ENCODE results near the gene TBC1D10A.

Gene TBC1D10A

DNA sequence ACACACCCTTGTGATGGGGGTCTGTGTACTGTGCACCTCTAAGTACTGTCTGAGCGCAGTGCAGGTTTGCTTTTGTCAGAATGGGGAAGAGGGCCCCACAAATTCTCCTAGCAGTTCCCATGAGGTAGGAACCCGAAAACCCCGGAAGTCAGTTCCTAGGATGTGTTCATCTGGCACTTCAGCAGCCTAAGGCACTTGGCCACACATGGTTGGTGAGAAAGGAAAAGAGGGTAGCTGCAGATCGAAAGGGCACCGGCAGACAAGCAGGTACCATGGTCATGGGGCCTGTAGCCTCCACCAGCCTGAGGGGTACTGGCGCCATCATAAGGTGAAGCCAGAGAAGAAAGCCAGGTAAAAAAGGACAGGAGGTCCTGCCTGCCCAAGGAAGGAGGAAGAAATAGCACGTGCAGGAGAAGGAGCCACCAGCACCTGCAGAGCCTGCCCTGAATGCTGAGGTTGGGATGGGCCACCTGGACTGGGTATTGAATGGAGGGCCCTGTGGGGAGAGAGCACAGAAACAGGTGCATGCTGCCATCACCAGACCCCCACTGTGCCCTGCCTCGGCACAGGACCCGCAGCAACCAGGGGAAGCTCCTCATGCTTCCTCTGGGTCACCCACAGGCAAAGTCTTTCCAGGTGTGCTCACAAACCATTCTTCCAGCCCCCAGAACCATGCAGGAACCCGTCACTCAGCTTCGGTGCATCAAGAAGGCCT, 29.3 kb downstream of the TBC1D10A start:
- TF ChIP-seq TCF4 (CRISPR knock-in tag; IDR thresholded peaks at IDR 0.05; ENCODE audit: borderline replicate concordance) (no peak), CSDC2 (CRISPR knock-in tag; IDR thresholded peaks at IDR 0.05) (no peak), ZNF8 (CRISPR knock-in tag; IDR thresholded peaks at IDR 0.05) (no peak), ZFP30 (CRISPR knock-in tag; IDR thresholded peaks at IDR 0.05) (no peak), ZNF70 (CRISPR knock-in tag; IDR thresholded peaks at IDR 0.05) (no peak), PPARA (CRISPR knock-in tag; IDR thresholded peaks at IDR 0.05; ENCODE audit: borderline replicate concordance) (no peak), ZNF565 (CRISPR knock-in tag; conservative IDR thresholded peaks at IDR 0.05; ENCODE audit: low read depth) (no peak), ZC3H10 (CRISPR knock-in tag; IDR thresholded peaks at IDR 0.05) (no peak), SNAI2 (CRISPR knock-in tag; IDR thresholded peaks at IDR 0.05) (no peak), CREB5 (CRISPR knock-in tag; IDR thresholded peaks at IDR 0.05; ENCODE audit: low read depth) (no peak), BACH2 (CRISPR knock-in tag; IDR thresholded peaks at IDR 0.05; ENCODE audit: borderline replicate concordance) (no peak), ZFP3 (CRISPR knock-in tag; IDR thresholded peaks at IDR 0.05) (no peak), ARNTL (CRISPR knock-in tag; IDR thresholded peaks at IDR 0.05; ENCODE audit: borderline replicate concordance, low read depth) (no peak), RARB (CRISPR knock-in tag; IDR thresholded peaks at IDR 0.05) (no peak), ESRRG (CRISPR knock-in tag; IDR thresholded peaks at IDR 0.05) (no peak)
- TF ChIP-seq, protein P1, sequence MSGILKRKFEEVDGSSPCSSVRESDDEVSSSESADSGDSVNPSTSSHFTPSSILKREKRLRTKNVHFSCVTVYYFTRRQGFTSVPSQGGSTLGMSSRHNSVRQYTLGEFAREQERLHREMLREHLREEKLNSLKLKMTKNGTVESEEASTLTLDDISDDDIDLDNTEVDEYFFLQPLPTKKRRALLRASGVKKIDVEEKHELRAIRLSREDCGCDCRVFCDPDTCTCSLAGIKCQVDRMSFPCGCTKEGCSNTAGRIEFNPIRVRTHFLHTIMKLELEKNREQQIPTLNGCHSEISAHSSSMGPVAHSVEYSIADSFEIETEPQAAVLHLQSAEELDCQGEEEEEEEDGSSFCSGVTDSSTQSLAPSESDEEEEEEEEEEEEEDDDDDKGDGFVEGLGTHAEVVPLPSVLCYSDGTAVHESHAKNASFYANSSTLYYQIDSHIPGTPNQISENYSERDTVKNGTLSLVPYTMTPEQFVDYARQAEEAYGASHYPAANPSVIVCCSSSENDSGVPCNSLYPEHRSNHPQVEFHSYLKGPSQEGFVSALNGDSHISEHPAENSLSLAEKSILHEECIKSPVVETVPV (CRISPR knock-in tag; IDR thresholded peaks at IDR 0.05): no peak
- TF ChIP-seq, protein P2, sequence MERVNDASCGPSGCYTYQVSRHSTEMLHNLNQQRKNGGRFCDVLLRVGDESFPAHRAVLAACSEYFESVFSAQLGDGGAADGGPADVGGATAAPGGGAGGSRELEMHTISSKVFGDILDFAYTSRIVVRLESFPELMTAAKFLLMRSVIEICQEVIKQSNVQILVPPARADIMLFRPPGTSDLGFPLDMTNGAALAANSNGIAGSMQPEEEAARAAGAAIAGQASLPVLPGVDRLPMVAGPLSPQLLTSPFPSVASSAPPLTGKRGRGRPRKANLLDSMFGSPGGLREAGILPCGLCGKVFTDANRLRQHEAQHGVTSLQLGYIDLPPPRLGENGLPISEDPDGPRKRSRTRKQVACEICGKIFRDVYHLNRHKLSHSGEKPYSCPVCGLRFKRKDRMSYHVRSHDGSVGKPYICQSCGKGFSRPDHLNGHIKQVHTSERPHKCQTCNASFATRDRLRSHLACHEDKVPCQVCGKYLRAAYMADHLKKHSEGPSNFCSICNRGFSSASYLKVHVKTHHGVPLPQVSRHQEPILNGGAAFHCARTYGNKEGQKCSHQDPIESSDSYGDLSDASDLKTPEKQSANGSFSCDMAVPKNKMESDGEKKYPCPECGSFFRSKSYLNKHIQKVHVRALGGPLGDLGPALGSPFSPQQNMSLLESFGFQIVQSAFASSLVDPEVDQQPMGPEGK (CRISPR knock-in tag; IDR thresholded peaks at IDR 0.05; ENCODE audit: borderline replicate concordance): no peak
- TF ChIP-seq, protein P3, sequence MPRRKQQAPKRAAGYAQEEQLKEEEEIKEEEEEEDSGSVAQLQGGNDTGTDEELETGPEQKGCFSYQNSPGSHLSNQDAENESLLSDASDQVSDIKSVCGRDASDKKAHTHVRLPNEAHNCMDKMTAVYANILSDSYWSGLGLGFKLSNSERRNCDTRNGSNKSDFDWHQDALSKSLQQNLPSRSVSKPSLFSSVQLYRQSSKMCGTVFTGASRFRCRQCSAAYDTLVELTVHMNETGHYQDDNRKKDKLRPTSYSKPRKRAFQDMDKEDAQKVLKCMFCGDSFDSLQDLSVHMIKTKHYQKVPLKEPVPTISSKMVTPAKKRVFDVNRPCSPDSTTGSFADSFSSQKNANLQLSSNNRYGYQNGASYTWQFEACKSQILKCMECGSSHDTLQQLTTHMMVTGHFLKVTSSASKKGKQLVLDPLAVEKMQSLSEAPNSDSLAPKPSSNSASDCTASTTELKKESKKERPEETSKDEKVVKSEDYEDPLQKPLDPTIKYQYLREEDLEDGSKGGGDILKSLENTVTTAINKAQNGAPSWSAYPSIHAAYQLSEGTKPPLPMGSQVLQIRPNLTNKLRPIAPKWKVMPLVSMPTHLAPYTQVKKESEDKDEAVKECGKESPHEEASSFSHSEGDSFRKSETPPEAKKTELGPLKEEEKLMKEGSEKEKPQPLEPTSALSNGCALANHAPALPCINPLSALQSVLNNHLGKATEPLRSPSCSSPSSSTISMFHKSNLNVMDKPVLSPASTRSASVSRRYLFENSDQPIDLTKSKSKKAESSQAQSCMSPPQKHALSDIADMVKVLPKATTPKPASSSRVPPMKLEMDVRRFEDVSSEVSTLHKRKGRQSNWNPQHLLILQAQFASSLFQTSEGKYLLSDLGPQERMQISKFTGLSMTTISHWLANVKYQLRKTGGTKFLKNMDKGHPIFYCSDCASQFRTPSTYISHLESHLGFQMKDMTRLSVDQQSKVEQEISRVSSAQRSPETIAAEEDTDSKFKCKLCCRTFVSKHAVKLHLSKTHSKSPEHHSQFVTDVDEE (CRISPR knock-in tag; IDR thresholded peaks at IDR 0.05): no peak
- no peak for ATAC-seq

DNA sequence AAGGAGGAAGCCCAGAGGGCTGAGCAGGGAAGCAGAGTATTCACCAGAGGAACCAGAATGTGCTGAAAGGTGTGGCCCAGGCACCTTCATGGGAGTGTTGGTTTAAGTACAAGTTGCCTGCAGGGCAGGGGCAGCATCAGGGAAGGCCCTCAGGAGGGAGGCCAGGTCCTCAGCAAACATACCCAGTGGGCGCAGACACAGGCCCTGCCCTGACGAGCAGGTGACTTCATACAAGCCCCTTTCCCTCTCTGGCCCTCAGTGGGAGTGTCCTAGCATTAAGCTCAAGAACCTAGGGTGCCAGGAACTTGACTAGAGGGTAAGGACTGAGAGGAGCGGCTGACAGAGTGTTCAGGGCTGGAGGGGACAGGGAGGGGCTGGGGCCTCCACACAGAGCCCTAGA, 29.9 kb downstream of the TBC1D10A start:
- ATAC-seq: no peak
- TF ChIP-seq, protein P2 (CRISPR knock-in tag; IDR thresholded peaks at IDR 0.05; ENCODE audit: borderline replicate concordance): no peak
- TF ChIP-seq ESRRG (CRISPR knock-in tag; IDR thresholded peaks at IDR 0.05): no peak

DNA sequence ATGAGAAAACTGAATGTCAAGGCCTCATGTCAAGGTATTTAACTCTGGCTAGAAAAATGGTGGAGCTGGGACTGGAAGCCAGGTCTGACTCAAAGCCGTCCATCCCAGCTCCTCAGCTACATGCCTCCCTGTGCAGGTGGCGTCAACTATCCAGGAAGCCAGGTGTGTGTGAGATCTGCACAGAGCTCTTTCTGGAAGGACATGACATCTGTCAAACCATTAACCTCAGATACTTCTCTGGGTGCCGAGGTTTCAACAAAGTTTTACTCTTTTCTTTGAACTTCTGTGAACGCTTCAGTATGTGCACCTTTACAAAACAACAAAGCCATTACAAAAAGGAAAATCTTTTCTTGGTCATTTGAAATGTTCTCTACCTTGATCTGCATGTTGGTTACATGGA, 30.4 kb downstream of the TBC1D10A start:
- no peak for TF ChIP-seq OSR1 (CRISPR knock-in tag; IDR thresholded peaks at IDR 0.05)
- no peak for TF ChIP-seq ZFP3 (CRISPR knock-in tag; IDR thresholded peaks at IDR 0.05)
- TF ChIP-seq ZNF70 (CRISPR knock-in tag; IDR thresholded peaks at IDR 0.05): no peak
- no peak for TF ChIP-seq ZC3H10 (CRISPR knock-in tag; IDR thresholded peaks at IDR 0.05)
- TF ChIP-seq TOX (CRISPR knock-in tag; IDR thresholded peaks at IDR 0.05; ENCODE audit: borderline replicate concordance): no peak
- TF ChIP-seq CREB5 (CRISPR knock-in tag; IDR thresholded peaks at IDR 0.05; ENCODE audit: low read depth): no peak
- TF ChIP-seq ARNTL (CRISPR knock-in tag; IDR thresholded peaks at IDR 0.05; ENCODE audit: borderline replicate concordance, low read depth): no peak
- TF ChIP-seq ZNF8 (CRISPR knock-in tag; IDR thresholded peaks at IDR 0.05): no peak
- no peak for TF ChIP-seq TCF4 (CRISPR knock-in tag; IDR thresholded peaks at IDR 0.05; ENCODE audit: borderline replicate concordance)
- TF ChIP-seq, protein P2 (CRISPR knock-in tag; IDR thresholded peaks at IDR 0.05; ENCODE audit: borderline replicate concordance): no peak
- no peak for TF ChIP-seq ZFP30 (CRISPR knock-in tag; IDR thresholded peaks at IDR 0.05)
- no peak for TF ChIP-seq BACH2 (CRISPR knock-in tag; IDR thresholded peaks at IDR 0.05; ENCODE audit: borderline replicate concordance)
- no peak for TF ChIP-seq ESRRG (CRISPR knock-in tag; IDR thresholded peaks at IDR 0.05)
- TF ChIP-seq PPARA (CRISPR knock-in tag; IDR thresholded peaks at IDR 0.05; ENCODE audit: borderline replicate concordance): no peak
- no peak for TF ChIP-seq RARB (CRISPR knock-in tag; IDR thresholded peaks at IDR 0.05)
- no peak for ATAC-seq
